ENCODE results near the gene AIRE.
"Not testable (repeated sequence)": the region's sequence is repeated elsewhere in the genome, so short reads cannot be mapped to it uniquely, and the experiment has no call there.

AIRE gene

GRCh38 chr21:44267655-44268142 lies 18.0 kb upstream of the AIRE start:
- no peak for DNase-seq

- no peak for DNase-seq
Measured at GRCh38 chr21:44269090-44269489, 16.6 kb upstream of the AIRE start.

GRCh38 chr21:44271558-44272283 lies 14.0 kb upstream of the AIRE start:
- DNase-seq, result no peak

GRCh38 chr21:44272284-44272858 lies 13.3 kb upstream of the AIRE start:
- DNase-seq, result no peak

GRCh38 chr21:44273046-44273445 lies 12.6 kb upstream of the AIRE start:
- no peak for DNase-seq

- DNase-seq, result no peak
Measured at GRCh38 chr21:44275041-44275440, 10.6 kb upstream of the AIRE start.

GRCh38 chr21:44279354-44280260 lies 6.1 kb upstream of the AIRE start:
- no peak for DNase-seq

GRCh38 chr21:44281801-44282200 lies 3.9 kb upstream of the AIRE start:
- DNase-seq, result no peak

GRCh38 chr21:44282370-44282769 lies 3.3 kb upstream of the AIRE start:
- no peak for DNase-seq

GRCh38 chr21:44283211-44283785 lies 2.4 kb upstream of the AIRE start:
- not testable (repeated sequence) for DNase-seq

GRCh38 chr21:44283948-44284347 lies 1.7 kb upstream of the AIRE start:
- no peak for DNase-seq

- DNase-seq, result no peak
Measured at GRCh38 chr21:44286086-44286715, 525 bp downstream of the AIRE start.

- DNase-seq, result no peak
Measured at GRCh38 chr21:44286716-44287632, 1.3 kb downstream of the AIRE start.

- no peak for DNase-seq
Measured at GRCh38 chr21:44288251-44289110, 2.8 kb downstream of the AIRE start.

- DNase-seq, result no peak
Measured at GRCh38 chr21:44289381-44290010, 3.8 kb downstream of the AIRE start.

GRCh38 chr21:44290327-44291077 lies 4.8 kb downstream of the AIRE start:
- no peak for DNase-seq

- no peak for DNase-seq
Measured at GRCh38 chr21:44291078-44291935, 5.6 kb downstream of the AIRE start.

All from fibroblast of skin of right biceps (primary cell).